HG02623 (cell line): Measurements from ENCODE around the gene RPS24.

Source experiments
- ATAC-seq: cut with Tn5 transposase; IDR thresholded peaks from one replicate; pipeline ENCODE4 v1.9.1; 2021; ENCODE audit warnings: moderate library complexity; ENCODE audit not compliant: unreplicated experiment

Gene RPS24

GRCh38 chr10:78081292-78081691 is 47.6 kb downstream of the RPS24 start:
- ATAC-seq = no peak

GRCh38 chr10:78082636-78083035 is 49.0 kb downstream of the RPS24 start:
- no peak for ATAC-seq
